HCT116 (cell line): ENCODE data around the gene DYNC1I1. TPM values are rescaled to one million over a fixed set of nuclear protein-coding genes. Genes with fewer than 3 reads are reported as not detected.

Experiments used
- ATAC-seq: fragments of 200-7000 bp; cut with Tn5 transposase; 2 replicates; pipeline ENCODE4 v1.9.1; 2020; ENCODE audit warnings: mild to moderate bottlenecking, moderate library complexity
- BruUV-seq: library from RNA; stranded (reverse); fragments of 400-500 nt; replicated peaks from 2 replicates; lab custom pipeline; 2021; lab: Mats Ljungman, UMichigan
- CTCF ChIA-PET: fragments of 300-600 bp; sonication (Branson Sonifier 250); formaldehyde crosslinking; loops from one replicate; lab custom pipeline; 2021; ENCODE audit warnings: antibody characterized with exemption; lab: Charles Lee
- POLR2A ChIA-PET: fragments of 300-600, 350-600 bp; sonication (Branson Sonifier 250); formaldehyde crosslinking; loops from one replicate; lab custom pipeline; 2021; ENCODE audit warnings: antibody characterized with exemption; lab: Charles Lee
- RAD21 ChIA-PET, 2 experiments: fragments of 300-600 bp; sonication (Branson Sonifier 250); formaldehyde crosslinking; loops; one replicate each; lab custom pipeline; 2023; ENCODE audit warnings: low total read pairs in 2 of 2; ENCODE audit not compliant: uncharacterized antibody in 2 of 2, unreplicated experiment in 2 of 2, low non-redundant PET in 1 of 2; lab: Charles Lee
- DNase-seq: peaks from one replicate; pipeline ENCODE4 v3.0.0-alpha.2; 2010; ENCODE audit warnings: low read depth, low spot score
- H2AFZ ChIP-seq: fragments of 200-600 bp; shearing (Covaris generic), sonication (generic); 2 replicates; pipeline ENCODE4 v1.6.1; 2017; ENCODE audit warnings: low read depth, mixed run types, mixed read lengths, antibody characterized with exemption, low read length; ENCODE audit not compliant: poor library complexity, severe bottlenecking
- H3K27ac ChIP-seq: 2 replicates; pipeline ENCODE4 v1.5.1; 2012; ENCODE audit warnings: low read depth, low read length
- H3K27me3 ChIP-seq: fragments of 200-600 bp; sonication (generic); 2 replicates; pipeline ENCODE4 v1.6.1; 2016; ENCODE audit warnings: mixed run types, low read length, mixed read lengths; ENCODE audit not compliant: insufficient read depth
- H3K36me3 ChIP-seq, 2 experiments: fragments of 200-500 bp in 1 of 2; fragments of 200-600 bp in 1 of 2; sonication (Bioruptor generic) in 1 of 2; sonication (generic) in 1 of 2; 2 replicates each; pipeline versions ENCODE4 v1.5.1 to v1.6.1; 2014 to 2016; ENCODE audit warnings: low read length in 2 of 2, inconsistent platforms in 1 of 2, mixed read lengths in 1 of 2, mixed run types in 1 of 2; ENCODE audit not compliant: insufficient read depth in 2 of 2, control insufficient read depth in 1 of 2
- H3K4me1 ChIP-seq, 2 experiments: fragments of 200-600 bp in 1 of 2; sonication (generic) in 1 of 2; 2 replicates each; pipeline versions ENCODE4 v1.5.1 to v1.6.1; 2012 to 2017; ENCODE audit warnings: low read length in 2 of 2, inconsistent platforms in 1 of 2, mild to moderate bottlenecking in 1 of 2, mixed read lengths in 1 of 2, mixed run types in 1 of 2, moderate library complexity in 1 of 2; ENCODE audit not compliant: insufficient read depth in 2 of 2, control insufficient read depth in 1 of 2
- H3K4me2 ChIP-seq: fragments of 200-600 bp; sonication (generic); 2 replicates; pipeline ENCODE4 v1.6.1; 2017; ENCODE audit warnings: mixed run types, low read length, mixed read lengths
- H3K4me3 ChIP-seq, 2 experiments: fragments of 200-600 bp in 1 of 2; sonication (generic) in 1 of 2; replicated peaks in 1 of 2; 2 replicates each; pipeline ENCODE4 v1.5.1; 2011 to 2016; ENCODE audit warnings: low read length in 2 of 2, control low read depth in 1 of 2, low read depth in 1 of 2, mild to moderate bottlenecking in 1 of 2, mixed read lengths in 1 of 2, mixed run types in 1 of 2
- H3K79me2 ChIP-seq: fragments of 200-600 bp; sonication (generic); 2 replicates; pipeline ENCODE4 v1.6.1; 2017; ENCODE audit warnings: mild to moderate bottlenecking, mixed run types, low read length, moderate library complexity, mixed read lengths; ENCODE audit not compliant: insufficient read depth
- H3K9ac ChIP-seq: fragments of 200-600 bp; sonication (generic); 2 replicates; pipeline ENCODE4 v1.6.1; 2016; ENCODE audit warnings: low read length, mixed read lengths
- H3K9me2 ChIP-seq: fragments of 200-600 bp; sonication (generic), shearing (Covaris generic); 2 replicates; pipeline ENCODE4 v1.6.1; 2017; ENCODE audit warnings: mixed run types, mild to moderate bottlenecking, moderate library complexity; ENCODE audit not compliant: insufficient read depth
- H3K9me3 ChIP-seq, 2 experiments: fragments of 200-500 bp in 1 of 2; fragments of 200-600 bp in 1 of 2; sonication (Bioruptor generic) in 1 of 2; sonication (generic) in 1 of 2; 2 replicates each; pipeline ENCODE4 v1.6.1; 2014 to 2017; ENCODE audit warnings: low read length in 2 of 2, mixed read lengths in 2 of 2, inconsistent platforms in 1 of 2, low read depth in 1 of 2, mild to moderate bottlenecking in 1 of 2, mixed run types in 1 of 2, moderate library complexity in 1 of 2; ENCODE audit not compliant: control insufficient read depth in 1 of 2, insufficient read depth in 1 of 2
- H4K20me1 ChIP-seq: fragments of 200-600 bp; sonication (generic), shearing (Covaris generic); 2 replicates; pipeline ENCODE4 v1.6.1; 2017; ENCODE audit warnings: mixed run types, mild to moderate bottlenecking, moderate library complexity; ENCODE audit not compliant: insufficient read depth
- CBX3 ChIP-seq: IDR thresholded peaks from 2 replicates; pipeline ENCODE4 v1.6.1; 2012; ENCODE audit warnings: low read depth
- EZH2phosphoT487 ChIP-seq: fragments of 200-600 bp; IDR thresholded peaks from 2 replicates; pipeline ENCODE4 v1.6.1; 2018; ENCODE audit warnings: antibody characterized with exemption, borderline replicate concordance
- FOSL1 ChIP-seq: IDR thresholded peaks from 2 replicates; pipeline ENCODE4 v1.6.1; 2012; ENCODE audit warnings: low read depth
- MAX ChIP-seq: IDR thresholded peaks from 2 replicates; pipeline ENCODE4 v1.6.1; 2012
- POLR2AphosphoS5 ChIP-seq: IDR thresholded peaks from 2 replicates; pipeline ENCODE4 v1.6.1; 2011; ENCODE audit warnings: mild to moderate bottlenecking, low read depth, low read length, moderate library complexity
- RAD21 ChIP-seq: IDR thresholded peaks from 2 replicates; pipeline ENCODE4 v1.6.1; 2012; ENCODE audit warnings: low read depth, mild to moderate bottlenecking
- SRF ChIP-seq: IDR thresholded peaks from 2 replicates; pipeline ENCODE4 v1.6.1; 2012; ENCODE audit warnings: low read depth
- ZBTB33 ChIP-seq: IDR thresholded peaks from 2 replicates; pipeline ENCODE4 v1.6.1; 2011; ENCODE audit warnings: mild to moderate bottlenecking, low read length, moderate library complexity; ENCODE audit not compliant: insufficient replicate concordance; ENCODE audit errors: extremely low read depth
- ZNF274 ChIP-seq: fragments of 200-500 bp; sonication (Bioruptor generic); IDR thresholded peaks from 2 replicates; pipeline ENCODE4 v1.6.1; 2014; ENCODE audit warnings: mild to moderate bottlenecking, low read depth, low read length, inconsistent platforms
- intact Hi-C: fragments of 100-400 bp; cut with micrococcal nuclease; formaldehyde crosslinking; loops from 2 replicates; pipeline ENCODE4 v1.10.0; 2022
- total RNA-seq: library from RNA; stranded (reverse); gene quantifications from one replicate; pipeline ENCODE4 v1.2.1, GENCODE V29; 2021; ENCODE audit not compliant: unreplicated experiment

The DYNC1I1 gene
- total RNA-seq, 1 experiment from 2014 or later, result not detected

- no peak overlapping the region for H3K9ac ChIP-seq
- CTCF ChIA-PET, result no interaction called here
- no peaks in the 10 kb centered on the region for H3K36me3 ChIP-seq
- no peaks in the 10 kb centered on the region for H4K20me1 ChIP-seq
- intact Hi-C loops, result no loop called here
- no peak overlapping the region for H3K4me3 ChIP-seq
- no peaks in the 10 kb centered on the region for H3K9me2 ChIP-seq
- H2AFZ ChIP-seq, result no peak overlapping the region
- DNase-seq, result no peak
- H3K9me3 ChIP-seq, result no peaks in the 10 kb centered on the region
- H3K4me2 ChIP-seq, result no peak overlapping the region
- no TSS peak for BruUV-seq
- H3K4me1 ChIP-seq, result no peaks in the 10 kb centered on the region
- POLR2A ChIA-PET, result no interaction called here
- no peak for TF ChIP-seq CBX3
- no peak for TF ChIP-seq SRF
- no peak for TF ChIP-seq ZBTB33
- no peak for TF ChIP-seq EZH2phosphoT487
- TF ChIP-seq ZNF274, result no peak
- no peak for TF ChIP-seq RAD21
- TF ChIP-seq MAX, result no peak
- TF ChIP-seq FOSL1, result no peak
- TF ChIP-seq POLR2AphosphoS5, result no peak
- TF ChIP-seq, all 23 proteins: peak for 0
- H3K79me2 ChIP-seq, result no peaks in the 10 kb centered on the region
- no peak for ATAC-seq
- no peak overlapping the region for H3K27ac ChIP-seq
- RAD21 ChIA-PET, result no interaction called here
- peaks cover 48% of the 10 kb centered on the region; the same call in 1 of the 2 replicates for H3K27me3 ChIP-seq
These were observed 254.3 kb downstream of the DYNC1I1 start for GRCh38 chr7:96026611-96027010.
